HG03354 (cell line): ENCODE measurements around the gene C22orf15.

Experiments used
- ATAC-seq: cut with Tn5 transposase; IDR thresholded peaks from one replicate; pipeline ENCODE4 v1.9.1; 2021; ENCODE audit warnings: mild to moderate bottlenecking; ENCODE audit not compliant: unreplicated experiment, poor library complexity, severe bottlenecking

Gene C22orf15

DNA sequence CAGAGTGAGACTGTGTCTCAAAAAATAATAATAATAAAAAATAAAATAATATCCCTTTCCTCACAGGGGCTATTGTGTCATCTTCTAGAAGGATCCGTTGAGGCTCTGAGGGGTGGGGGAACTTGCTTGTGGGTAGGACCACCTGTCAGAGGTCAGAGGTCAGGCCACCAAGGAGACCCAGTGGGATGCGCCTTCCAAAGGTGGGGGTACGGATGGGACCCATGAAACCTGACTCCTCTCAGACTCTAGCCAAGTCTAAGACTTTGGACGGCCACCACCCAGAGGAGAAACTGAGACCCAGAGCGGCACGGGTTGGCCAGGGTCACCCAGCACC, 9.5 kb downstream of the C22orf15 start:
- no peak for ATAC-seq

DNA sequence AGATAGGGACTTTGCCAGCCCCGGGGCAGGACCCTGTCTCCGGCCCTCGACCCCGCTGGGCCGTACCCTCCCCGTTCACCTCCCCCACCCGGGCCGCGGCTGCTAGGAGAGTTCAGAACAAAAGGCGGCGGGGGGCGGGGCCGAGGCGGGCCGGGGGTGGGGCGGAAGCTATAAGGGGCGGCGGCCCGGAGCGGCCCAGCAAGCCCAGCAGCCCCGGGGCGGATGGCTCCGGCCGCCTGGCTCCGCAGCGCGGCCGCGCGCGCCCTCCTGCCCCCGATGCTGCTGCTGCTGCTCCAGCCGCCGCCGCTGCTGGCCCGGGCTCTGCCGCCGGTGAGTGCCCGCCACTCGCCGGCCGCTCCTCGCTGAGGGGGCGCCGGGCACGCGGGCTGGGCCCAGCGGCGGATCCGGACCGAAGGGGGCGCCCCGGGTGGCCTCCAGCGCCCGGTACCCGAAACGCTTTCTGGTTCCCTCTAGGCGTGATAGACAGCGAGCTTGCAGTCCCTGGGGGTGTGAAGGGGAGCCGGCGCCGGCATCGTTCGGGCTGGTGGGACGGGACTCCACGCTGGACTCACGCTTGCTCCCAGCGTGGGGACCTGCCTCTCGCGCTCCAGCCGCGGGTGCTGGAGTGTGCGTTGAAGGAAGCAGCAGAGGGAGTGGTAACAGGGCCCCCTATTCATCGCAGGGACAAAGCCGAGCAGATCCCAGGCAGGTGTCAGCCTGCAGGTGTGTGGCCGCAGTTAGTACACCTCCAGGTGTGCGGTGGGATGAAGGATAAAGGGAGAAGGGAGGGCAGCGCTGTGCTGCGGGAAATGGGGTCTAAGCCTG, 10.1 kb downstream of the C22orf15 start, which contains the start of gene MMP11:
TSS of gene MMP11 (plus strand) at position 201 of the 825 bp plus-strand sequence. CDS start at position 223, 22 bp downstream.
- no peak for ATAC-seq

DNA sequence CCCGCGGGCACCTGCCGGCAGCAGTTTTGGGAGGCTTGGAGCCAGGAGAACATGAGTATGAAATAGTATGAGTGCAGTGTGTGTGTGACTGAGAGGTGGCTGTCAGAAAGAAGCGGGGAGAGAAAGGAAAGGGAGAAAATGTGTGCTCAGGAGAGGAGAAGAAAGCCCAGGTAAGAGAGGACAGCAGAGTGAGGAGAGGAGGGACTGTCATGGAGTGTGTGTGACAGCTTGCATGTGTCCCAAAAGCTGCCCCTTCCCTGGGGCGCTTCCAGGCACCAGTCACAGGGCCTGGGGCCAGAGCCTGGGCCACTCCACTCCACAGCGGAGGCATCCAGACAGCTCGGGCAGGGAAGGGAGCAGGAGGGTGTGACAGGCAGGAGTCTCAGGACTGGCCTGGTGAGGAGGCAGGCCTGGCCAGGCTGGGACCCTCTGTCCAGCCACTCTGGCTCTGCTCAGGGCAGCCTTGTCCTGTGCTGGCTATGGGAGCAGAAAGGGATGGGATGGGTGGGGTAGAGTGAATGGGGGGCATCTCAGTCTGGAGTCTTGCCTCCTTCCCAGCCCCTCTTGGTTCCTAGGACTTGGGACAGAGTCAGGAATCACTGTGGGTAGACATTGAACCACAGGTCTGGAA, 10.8 kb downstream of the C22orf15 start:
- no peak for ATAC-seq

DNA sequence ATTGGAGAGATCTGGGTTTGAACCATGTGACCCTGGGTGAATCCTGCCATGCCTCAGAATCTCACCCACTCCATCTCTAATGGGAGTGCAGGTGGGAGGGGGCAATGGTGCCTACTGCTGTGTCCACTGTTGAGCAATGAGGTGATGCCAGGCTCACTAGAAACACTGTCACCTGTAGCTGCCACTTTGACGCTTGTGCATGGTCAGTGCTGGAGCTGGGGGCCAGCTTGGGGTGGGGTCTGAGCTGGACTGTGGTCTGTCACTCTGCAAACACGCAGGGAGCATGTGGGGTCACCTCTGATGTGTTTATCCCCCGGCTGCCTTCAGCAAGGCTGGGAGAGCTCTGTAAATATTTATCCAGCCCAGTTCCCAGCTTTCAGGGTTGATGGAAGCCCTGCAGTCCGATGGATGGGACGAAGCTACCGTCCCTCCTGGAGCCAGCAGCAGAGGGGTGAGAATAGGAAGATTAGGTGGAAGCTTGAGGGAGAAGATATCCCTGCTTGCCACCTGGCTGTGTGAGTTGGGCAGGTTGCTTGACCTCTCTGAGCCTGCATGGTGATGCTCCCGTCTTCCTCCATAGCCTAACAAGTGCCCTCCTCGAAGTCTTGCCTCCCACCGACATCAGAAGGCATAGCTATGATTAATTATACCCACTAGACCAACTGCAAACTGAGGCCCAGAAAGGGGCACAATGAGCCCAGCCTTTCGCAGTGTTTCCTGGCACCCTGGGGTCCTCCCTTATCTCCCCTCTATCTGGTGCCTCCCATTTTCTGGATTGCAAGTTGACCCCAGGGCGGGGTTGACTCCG, 11.5 kb downstream of the C22orf15 start:
- no peak for ATAC-seq

DNA sequence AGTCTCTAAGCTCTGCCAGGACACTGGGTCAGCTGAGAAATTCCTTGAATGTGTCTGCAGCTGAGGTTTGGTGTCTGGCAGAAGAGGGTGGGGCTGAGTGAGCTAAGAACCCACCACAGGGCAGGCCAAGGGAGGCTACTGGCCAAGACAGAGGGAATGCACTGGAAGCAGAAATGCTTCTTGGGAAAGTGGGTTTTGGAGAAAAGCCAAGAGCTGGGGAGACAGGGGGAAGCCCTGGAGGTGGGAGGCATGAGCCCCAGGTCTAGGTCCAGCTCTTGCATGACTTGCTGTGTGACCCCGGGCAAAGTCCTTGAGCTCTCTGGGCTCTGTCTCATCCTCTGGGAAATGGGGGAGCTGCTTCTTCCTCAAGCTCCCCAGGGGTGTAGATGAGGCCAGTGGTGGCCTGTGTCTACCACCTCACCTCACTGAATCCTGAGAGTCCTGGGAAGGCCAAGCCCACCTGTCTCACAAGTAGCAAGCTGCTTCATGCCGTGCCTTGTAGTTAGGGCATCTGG, 12.2 kb downstream of the C22orf15 start:
- no peak for ATAC-seq

DNA sequence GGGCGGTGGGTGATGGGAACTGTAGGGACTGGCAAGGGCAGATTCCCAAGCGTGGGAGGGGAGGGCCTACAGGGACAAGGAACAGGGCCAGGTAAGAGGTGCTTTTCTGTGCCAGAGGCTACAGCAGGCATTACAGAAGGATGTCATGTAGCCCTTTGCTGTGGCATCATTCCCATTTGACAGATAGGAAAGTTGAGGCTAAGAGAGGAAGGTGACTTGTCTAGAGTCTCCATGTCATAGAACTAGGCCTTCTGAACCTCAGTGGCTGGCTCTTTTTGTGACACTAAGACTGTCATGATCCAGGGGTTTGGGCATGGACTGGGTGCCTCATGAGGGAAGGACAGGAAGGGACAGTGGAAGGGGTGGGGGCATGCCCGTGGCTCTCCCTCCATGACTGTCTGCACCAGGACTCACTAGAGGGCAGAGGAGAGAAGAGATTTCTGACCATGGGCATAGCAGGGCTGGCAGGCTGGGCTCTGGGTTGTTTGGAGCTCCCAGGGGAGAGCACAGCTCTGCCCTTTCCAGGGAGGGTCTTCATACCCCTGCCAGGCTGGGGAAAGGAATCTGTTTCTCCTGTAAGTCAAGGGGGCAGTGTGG, 13.1 kb downstream of the C22orf15 start:
- ATAC-seq: no peak

DNA sequence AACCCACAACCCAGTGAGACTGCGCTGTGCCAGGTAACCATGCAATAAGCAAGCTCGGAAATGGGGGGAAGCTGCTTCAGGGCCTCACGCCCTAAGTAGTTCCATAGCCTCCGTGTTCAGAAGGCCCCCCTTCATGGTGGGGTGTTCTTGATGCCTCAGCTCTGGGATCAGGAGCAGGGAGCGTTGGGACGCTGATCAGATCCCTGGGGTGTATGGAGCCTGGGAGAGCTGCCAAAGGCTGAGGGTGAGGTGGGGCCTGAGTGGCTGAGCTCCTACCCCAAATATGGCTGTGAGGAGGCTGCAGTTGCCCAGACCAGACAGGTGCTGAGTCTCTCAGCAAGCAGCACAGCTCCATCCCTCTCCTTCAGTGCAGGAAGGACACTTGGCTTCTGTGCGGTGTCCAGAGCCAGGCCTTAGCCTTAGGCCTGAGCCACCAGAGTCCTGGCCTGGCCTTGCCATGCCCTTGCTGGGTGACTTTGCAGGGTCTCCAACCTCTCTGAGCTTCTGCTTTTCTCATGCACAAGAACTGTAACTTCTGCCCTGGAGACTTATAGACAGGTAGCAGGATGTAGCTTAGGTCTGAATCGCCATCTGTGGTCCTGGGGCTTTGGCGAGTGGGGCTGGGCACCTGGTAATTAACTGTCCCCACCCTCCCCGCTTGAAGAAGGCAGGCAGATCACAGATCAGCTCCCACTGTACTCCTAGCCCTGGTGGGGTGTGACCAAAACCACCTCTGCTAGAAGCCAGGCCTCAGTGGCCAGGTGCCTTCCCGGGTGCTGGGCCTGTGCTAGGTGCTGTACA, 15.2 kb downstream of the C22orf15 start:
- no peak for ATAC-seq

DNA sequence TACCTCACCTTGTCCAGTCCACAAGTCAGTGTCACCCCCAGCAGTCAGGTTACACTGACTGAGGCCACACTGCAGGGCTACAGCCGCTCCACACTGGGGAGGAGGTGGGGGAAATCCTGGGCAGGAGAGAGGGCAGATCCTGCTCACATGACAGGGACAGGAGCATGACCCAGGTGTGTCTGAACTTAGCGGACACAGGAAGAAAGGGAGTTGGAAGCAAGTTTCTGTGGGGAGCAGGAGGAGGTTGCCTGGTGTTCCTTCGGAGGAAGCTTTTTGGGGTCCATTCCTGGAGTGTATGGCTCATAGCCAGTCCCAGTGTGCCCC, 15.7 kb downstream of the C22orf15 start:
- no peak for ATAC-seq

DNA sequence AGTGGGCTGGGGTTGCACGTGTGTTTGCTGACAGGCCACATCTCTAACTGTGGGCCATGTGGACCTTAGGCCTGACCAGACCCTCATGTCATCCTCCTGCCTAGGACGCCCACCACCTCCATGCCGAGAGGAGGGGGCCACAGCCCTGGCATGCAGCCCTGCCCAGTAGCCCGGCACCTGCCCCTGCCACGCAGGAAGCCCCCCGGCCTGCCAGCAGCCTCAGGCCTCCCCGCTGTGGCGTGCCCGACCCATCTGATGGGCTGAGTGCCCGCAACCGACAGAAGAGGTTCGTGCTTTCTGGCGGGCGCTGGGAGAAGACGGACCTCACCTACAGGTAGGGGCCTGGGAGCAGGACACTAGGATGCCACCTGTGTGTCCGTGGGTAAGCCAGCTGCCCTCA, 16.3 kb downstream of the C22orf15 start:
- no peak for ATAC-seq

DNA sequence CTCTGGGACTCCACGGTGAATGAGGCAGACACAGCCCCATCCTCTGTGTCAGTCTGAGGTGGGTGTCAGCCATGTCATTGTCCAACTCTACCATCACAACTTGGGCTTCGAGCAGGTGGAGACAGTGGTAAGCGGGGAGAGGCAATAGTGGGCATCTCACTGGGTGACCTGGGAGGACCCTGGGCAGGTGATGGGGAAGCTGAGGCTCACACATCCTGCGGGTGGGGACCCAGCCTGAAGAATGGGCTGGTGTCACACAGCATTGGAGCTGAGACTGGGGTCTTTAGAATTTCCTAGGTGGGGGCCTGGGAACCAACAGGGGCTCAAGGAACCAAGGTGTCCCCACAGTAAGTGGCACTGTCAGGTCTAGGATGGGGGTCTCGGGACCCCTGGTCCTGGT, 16.9 kb downstream of the C22orf15 start:
- ATAC-seq: no peak

DNA sequence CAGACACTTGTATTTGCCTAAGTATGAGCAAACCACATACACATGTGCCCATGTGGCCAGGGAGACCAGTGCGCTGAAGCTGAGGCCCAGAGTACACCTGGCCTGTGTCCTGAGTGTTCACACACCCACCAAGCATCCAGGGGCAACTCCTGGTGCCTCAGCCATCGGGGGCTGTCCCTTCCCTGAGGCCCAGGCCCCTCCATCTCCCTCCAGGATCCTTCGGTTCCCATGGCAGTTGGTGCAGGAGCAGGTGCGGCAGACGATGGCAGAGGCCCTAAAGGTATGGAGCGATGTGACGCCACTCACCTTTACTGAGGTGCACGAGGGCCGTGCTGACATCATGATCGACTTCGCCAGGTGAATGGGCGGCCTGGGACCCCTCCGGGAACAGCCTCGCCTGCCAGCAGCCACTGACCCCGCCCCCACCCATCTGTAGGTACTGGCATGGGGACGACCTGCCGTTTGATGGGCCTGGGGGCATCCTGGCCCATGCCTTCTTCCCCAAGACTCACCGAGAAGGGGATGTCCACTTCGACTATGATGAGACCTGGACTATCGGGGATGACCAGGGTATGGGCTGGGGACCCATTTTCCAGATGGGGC, 17.5 kb downstream of the C22orf15 start:
- no peak for ATAC-seq

DNA sequence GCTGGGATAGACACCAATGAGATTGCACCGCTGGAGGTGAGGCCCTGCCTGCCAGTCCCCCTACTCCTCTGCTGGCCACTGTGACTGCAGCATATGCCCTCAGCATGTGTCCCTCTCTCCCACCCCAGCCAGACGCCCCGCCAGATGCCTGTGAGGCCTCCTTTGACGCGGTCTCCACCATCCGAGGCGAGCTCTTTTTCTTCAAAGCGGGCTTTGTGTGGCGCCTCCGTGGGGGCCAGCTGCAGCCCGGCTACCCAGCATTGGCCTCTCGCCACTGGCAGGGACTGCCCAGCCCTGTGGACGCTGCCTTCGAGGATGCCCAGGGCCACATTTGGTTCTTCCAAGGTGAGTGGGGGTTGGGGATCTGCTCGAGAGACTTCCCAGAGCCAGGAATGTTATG, 18.3 kb downstream of the C22orf15 start:
- ATAC-seq: no peak

DNA sequence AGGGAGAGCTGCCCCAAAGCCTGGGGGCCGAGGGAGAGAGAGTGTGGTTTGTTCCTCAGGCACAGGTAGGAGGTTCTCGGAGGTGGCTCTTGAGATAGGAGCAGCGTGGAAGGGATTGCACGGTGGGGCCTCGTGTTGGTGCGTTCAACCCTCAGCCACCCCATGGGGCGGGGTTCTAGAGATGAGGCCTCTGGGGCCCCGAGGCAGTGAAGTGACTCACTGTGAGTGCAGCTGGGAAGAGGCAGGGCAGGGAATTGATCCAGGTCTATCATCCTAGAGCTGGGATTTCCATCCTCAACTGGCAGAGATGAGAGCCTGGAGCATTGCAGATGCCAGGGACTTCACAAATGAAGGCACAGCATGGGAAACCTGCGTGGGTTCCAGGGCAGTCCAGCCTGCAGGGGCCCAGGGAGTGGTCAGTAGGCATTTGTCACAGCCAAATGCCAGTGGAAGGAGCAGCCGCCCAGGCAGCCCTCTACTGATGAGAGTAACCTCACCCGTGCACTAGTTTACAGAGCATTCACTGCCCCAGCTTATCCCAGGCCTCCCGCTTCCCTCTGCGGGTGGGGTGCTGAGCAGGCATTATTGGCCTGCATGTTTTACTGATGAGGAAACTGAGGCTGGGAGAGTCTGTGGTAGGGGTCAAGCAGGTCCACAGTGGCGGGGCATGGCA, 18.9 kb downstream of the C22orf15 start:
- no peak for ATAC-seq

DNA sequence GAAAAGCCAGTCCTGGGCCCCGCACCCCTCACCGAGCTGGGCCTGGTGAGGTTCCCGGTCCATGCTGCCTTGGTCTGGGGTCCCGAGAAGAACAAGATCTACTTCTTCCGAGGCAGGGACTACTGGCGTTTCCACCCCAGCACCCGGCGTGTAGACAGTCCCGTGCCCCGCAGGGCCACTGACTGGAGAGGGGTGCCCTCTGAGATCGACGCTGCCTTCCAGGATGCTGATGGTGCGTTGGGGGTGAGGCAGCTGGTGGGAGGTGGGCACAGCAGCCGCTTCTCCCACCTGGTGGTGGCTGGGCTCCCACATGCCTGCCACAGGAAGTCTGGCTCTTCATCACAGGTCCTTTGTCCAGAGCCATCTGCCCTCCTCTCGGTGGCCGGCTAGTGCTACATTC, 19.5 kb downstream of the C22orf15 start:
- no peak for ATAC-seq

DNA sequence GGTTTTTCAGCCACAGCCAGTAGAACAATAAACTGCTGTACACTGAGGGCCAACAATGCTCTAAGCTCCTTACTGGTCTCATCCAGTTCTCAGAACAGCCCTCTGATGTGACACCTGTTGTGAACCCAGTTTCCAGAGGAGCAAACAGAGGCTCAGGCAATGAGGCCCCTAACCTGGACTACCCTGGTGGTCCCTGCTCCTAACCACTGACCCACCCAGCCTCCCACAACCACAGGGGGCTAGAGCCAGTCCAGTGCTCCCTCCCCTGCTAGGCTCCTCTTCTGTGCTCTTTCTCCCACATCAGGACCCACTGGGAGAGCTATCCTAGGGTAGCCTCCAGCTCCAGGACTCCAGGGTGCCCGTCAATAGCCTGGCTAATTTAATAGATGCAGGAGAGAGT, 19.9 kb downstream of the C22orf15 start:
- ATAC-seq: no peak

DNA sequence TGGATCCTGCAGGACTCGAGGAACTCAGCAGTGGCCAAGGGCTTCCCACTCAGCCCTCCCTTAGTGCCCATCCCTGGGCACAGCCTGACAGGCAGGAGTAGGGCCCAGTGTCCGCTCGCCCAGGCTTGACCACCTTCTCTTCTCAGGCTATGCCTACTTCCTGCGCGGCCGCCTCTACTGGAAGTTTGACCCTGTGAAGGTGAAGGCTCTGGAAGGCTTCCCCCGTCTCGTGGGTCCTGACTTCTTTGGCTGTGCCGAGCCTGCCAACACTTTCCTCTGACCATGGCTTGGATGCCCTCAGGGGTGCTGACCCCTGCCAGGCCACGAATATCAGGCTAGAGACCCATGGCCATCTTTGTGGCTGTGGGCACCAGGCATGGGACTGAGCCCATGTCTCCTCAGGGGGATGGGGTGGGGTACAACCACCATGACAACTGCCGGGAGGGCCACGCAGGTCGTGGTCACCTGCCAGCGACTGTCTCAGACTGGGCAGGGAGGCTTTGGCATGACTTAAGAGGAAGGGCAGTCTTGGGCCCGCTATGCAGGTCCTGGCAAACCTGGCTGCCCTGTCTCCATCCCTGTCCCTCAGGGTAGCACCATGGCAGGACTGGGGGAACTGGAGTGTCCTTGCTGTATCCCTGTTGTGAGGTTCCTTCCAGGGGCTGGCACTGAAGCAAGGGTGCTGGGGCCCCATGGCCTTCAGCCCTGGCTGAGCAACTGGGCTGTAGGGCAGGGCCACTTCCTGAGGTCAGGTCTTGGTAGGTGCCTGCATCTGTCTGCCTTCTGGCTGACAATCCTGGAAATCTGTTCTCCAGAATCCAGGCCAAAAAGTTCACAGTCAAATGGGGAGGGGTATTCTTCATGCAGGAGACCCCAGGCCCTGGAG, 20.7 kb downstream of the C22orf15 start:
- ATAC-seq: no peak

DNA sequence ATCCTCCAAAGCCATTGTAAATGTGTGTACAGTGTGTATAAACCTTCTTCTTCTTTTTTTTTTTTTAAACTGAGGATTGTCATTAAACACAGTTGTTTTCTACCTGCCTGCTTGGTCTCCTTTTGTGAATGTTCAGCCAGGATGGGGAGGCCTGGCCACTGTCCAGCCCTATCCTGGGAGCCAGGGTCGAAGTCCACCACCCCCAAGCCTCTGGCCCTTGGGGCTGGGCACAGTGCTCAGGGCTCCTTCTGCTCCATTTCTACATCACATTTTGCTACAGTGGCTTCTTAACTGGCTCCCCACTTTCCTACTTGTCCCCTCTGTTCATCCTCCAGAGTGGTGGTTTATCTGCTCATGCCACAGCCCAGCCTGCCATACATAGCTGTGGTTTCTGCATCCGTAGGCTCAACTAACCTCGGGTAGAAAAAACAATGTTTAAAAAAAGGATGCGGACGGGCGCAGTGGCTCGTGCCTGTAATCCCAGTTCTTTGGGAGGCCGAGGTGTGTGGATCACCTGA, 21.5 kb downstream of the C22orf15 start:
- no peak for ATAC-seq
